Coronary artery (tissue), 2 donors: Measurements from ENCODE around the gene MAN1A1.

ENCODE experiments used
- DNase-seq: peaks from one replicate; pipeline ENCODE4 v3.0.0-alpha.2; 2017; ENCODE audit warnings: low spot score
- H3K27ac ChIP-seq, 2 donors: fragments of 200-600 bp; sonication (generic); one replicate each; pipeline ENCODE4 v1.5.1; 2016 to 2019
- H3K4me3 ChIP-seq: fragments of 200-600 bp; sonication (generic); 2 replicates; pipeline ENCODE4 v1.5.1; 2016; ENCODE audit warnings: mild to moderate bottlenecking, moderate library complexity
- TF ChIP-seq, protein P1 (sequence below): fragments of 200-600 bp; sonication (generic); IDR thresholded peaks from one replicate; pipeline ENCODE4 v1.5.1; 2019; ENCODE audit warnings: antibody characterized with exemption

The MAN1A1 gene

DNA sequence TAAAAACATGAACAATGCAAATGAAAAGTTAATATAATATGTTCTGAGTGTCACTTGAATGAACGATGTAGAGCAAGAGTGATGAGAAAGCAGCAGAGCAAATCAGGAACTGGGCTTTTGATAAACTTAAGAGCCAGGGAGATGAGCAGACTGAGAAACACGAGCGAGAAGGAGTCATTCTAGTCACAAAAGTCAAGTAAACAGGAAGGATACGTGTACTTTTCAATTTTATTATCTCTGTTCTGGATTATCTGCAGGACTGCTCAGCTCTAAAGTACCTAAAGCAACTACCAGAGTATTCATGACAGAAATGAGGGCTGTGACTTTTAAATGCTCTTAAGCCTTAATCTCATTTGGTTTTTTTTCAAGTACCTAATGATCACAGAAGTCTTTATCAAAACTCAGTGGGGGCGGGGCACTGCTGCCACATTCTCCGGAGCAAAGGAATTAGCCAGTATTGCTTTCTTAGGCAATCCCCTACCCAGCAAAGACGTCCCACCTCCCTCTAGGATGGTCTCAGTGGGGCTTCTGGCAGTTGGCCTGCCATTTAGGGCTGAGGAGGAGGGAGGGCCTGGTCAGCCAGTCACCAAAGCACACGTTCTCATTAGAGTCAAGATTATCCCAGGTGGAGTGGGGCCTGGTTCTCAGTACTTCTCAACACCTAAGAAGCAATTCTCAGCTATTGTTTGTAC lies 8.6 kb downstream of the MAN1A1 start:
- TF ChIP-seq, protein P1, sequence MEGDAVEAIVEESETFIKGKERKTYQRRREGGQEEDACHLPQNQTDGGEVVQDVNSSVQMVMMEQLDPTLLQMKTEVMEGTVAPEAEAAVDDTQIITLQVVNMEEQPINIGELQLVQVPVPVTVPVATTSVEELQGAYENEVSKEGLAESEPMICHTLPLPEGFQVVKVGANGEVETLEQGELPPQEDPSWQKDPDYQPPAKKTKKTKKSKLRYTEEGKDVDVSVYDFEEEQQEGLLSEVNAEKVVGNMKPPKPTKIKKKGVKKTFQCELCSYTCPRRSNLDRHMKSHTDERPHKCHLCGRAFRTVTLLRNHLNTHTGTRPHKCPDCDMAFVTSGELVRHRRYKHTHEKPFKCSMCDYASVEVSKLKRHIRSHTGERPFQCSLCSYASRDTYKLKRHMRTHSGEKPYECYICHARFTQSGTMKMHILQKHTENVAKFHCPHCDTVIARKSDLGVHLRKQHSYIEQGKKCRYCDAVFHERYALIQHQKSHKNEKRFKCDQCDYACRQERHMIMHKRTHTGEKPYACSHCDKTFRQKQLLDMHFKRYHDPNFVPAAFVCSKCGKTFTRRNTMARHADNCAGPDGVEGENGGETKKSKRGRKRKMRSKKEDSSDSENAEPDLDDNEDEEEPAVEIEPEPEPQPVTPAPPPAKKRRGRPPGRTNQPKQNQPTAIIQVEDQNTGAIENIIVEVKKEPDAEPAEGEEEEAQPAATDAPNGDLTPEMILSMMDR, result no peak
- DNase-seq, result no peak
- peak overlapping the region in 1 of 2 donors; percentile 65 for H3K27ac ChIP-seq
- peak overlapping the region; percentile 7 for H3K4me3 ChIP-seq

DNA sequence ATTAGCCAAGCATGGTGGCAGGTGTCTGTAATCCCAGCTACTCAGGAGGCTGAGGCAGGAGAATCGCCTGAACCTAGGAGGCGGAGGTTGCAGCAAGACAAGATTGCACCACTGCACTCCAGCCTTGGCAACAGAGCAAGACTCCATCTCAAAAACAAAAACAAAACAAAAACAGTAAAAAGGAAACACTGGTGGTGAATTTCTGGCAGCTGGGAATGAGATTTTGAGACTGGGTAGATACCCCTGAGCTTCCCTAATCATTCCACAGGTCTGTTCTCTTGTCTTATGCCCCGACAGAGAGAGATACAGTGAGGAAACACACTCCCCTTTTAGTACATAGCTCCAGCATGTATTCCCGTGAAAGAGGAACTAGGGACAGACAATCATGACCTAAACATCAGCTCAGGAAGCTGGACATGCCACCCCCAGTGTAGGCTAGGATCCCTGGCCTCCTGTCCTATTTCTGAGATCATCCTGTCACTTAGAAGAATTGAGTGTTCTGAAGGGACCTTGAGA lies 9.6 kb downstream of the MAN1A1 start:
- TF ChIP-seq, protein P1, result no peak
- Histone ChIP-seq H3K4me3 (peak overlapping the region; percentile 7), H3K27ac (peak overlapping the region in 1 of 2 donors; percentile 65)
- no peak for DNase-seq

DNA sequence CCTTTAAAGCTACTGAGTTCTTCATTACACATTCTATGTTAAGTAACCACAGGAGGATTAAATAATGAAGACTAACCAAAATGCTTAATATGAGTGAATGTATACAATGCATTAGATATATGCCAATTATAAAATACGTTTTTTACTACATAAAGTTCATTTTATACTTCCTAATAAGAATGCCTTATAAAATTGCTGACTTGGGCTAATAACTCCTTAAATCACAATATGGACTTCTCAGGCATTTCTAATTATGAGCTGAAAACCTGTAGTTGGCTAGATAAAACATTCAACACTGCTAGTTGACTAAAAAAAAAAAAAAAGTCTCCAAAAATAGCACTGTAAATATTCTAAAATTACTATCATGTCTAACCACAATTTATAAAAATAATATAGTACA lies 11.8 kb downstream of the MAN1A1 start:
- Histone ChIP-seq H3K4me3 (no peak overlapping the region), H3K27ac (no peak overlapping the region)
- TF ChIP-seq, protein P1, result no peak
- no peak for DNase-seq

DNA sequence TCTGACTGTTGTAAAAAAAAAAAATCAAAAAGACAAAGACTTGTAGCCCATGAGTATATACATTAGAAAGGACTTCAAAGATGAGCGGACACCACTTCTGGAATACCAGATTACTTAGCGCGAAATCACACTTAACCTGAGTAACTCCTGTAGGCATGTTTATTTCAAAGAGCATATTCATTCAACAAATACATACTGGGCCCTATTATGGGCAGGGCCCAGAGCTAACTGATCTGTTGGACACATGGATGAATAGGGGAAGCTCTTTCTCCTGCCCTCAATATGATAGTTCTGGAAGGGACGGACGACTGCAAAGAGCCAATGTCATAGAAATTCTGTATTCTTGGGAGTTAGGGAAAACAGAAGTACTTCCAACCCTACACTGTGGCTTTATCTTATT lies 12.3 kb downstream of the MAN1A1 start:
- TF ChIP-seq, protein P1, result no peak
- H3K27ac ChIP-seq, result no peak overlapping the region
- no peak overlapping the region for H3K4me3 ChIP-seq
- DNase-seq, result no peak

DNA sequence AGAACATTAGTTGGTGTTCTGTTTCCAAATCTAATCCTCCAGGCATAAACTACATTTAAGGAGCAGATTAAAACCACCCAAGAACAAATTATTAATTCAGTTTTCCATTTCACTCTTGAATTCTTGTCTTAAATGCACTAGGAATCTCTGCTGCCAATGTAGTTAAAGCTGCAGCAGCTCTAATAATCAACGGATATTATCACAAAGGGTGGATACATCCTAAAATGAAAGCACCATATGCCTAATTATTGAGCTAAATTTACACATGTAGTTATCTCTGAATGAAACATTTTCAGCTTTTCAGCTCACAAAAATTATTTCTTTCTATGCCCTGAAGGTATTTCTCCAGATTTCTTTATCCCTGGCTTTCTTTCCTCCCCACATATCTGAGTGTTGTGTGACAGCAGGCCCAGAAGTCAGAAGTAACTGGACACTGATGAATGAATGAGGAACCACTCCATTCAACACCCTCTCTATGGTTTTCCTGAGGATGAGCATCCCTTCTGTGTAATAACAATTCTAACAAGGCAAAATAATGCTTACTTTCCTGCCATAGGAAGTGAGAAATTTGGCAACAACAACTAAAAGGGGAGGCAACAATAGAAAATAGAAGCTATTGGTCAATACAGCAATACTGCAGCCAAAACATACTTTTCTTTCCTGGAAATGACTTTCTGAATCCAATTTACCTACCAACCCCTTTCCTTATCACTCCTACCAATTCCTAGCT lies 14.9 kb downstream of the MAN1A1 start:
- Histone ChIP-seq H3K27ac (peak overlapping the region in 1 of 2 donors; percentile 18), H3K4me3 (no peak overlapping the region)
- DNase-seq, result no peak
- TF ChIP-seq, protein P1, result no peak

DNA sequence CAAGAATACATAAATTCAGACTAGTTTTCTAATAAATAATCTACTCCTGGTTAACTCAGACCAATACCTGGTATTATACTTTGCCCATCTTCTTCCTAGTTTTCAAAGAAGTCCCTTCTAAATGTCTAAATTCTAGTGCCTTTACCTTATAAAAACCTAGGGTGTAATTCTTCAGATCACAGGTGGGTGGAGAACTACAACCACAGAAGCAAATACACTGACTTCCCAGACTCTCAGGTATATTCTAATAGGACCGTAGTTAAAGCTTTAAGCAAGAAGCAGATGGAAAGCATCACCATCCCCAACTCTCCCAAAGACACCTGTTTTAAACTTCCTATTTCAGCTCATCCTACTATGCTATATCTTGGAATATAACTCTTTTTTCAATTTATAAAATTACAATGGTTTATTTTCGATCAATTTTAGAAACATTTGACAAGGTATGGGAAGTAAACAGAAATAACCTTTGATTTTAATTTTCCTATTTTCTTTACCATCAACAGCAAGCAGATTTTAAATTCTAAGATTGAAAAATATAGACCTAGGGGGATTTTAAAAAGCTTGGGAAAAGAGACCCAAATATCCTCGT lies 15.8 kb downstream of the MAN1A1 start:
- DNase-seq, result no peak
- TF ChIP-seq, protein P1, result no peak

More for the DNA sequence above, 15.8 kb downstream of the MAN1A1 start:
- Histone ChIP-seq H3K4me3 (no peak overlapping the region), H3K27ac (no peak overlapping the region)
